Measurements from ENCODE around the gene AP3B2. TPM values are rescaled to one million over a fixed set of nuclear protein-coding genes. Genes with fewer than 3 reads are reported as not detected.

Gene AP3B2
- polyA plus RNA-seq, 3 donors, result 4.4 to 4.6 (median 4.5) TPM

- no peak for DNase-seq
Measured at GRCh38 chr15:82697735-82698407, 11.8 kb downstream of the AP3B2 start.

- no peak for DNase-seq
Measured at GRCh38 chr15:82692171-82692570, 17.5 kb downstream of the AP3B2 start.

GRCh38 chr15:82689147-82689546 lies 20.5 kb downstream of the AP3B2 start:
- no peak for DNase-seq

- DNase-seq, result no peak
Measured at GRCh38 chr15:82688691-82689090, 21.0 kb downstream of the AP3B2 start.

GRCh38 chr15:82681371-82681770 lies 28.3 kb downstream of the AP3B2 start:
- DNase-seq, result no peak

GRCh38 chr15:82680200-82681102 lies 29.2 kb downstream of the AP3B2 start:
- DNase-seq, result peak; percentile 76

GRCh38 chr15:82679626-82680199 lies 30.0 kb downstream of the AP3B2 start:
- DNase-seq, result no peak

GRCh38 chr15:82677720-82678323 lies 31.9 kb downstream of the AP3B2 start:
- no peak for DNase-seq

GRCh38 chr15:82674873-82675272 lies 34.8 kb downstream of the AP3B2 start:
- DNase-seq, result no peak

- no peak for DNase-seq
Measured at GRCh38 chr15:82670699-82671098, 39.0 kb downstream of the AP3B2 start.

GRCh38 chr15:82666606-82667005 lies 43.1 kb downstream of the AP3B2 start:
- no peak for DNase-seq

- DNase-seq, result no peak
Measured at GRCh38 chr15:82664021-82664420, 45.7 kb downstream of the AP3B2 start.

- peak; percentile 65 for DNase-seq
Measured at GRCh38 chr15:82663186-82663600, 46.5 kb downstream of the AP3B2 start.

- no peak for DNase-seq
Measured at GRCh38 chr15:82662641-82663040, 47.0 kb downstream of the AP3B2 start.

GRCh38 chr15:82660378-82660777 lies 49.3 kb downstream of the AP3B2 start:
- no peak for DNase-seq

GRCh38 chr15:82656641-82657266 lies 52.9 kb downstream of the AP3B2 start:
- no peak for DNase-seq

- DNase-seq, result no peak
Measured at GRCh38 chr15:82655606-82656005, 54.1 kb downstream of the AP3B2 start.

- no peak for DNase-seq
Measured at GRCh38 chr15:82653483-82654168, 56.0 kb downstream of the AP3B2 start.

- DNase-seq, result no peak
Measured at GRCh38 chr15:82651708-82652107, 58.0 kb downstream of the AP3B2 start.

- DNase-seq, result no peak
Measured at GRCh38 chr15:82650046-82650670, 59.5 kb downstream of the AP3B2 start.
